HEK293 (cell line): ENCODE data around the gene SLC27A3.

Source experiments
- CTCF ChIA-PET: fragments of 350-600 bp; formaldehyde crosslinking; extraction: SDS; loops from one replicate; lab custom pipeline; 2021; ENCODE audit warnings: antibody characterized with exemption; lab: Yijun Ruan, JAX
- POLR2A ChIA-PET: fragments of 300-600 bp; formaldehyde crosslinking; extraction: SDS; loops from one replicate; lab custom pipeline; 2020; ENCODE audit warnings: antibody characterized with exemption, inconsistent platforms; lab: Yijun Ruan, JAX
- H3K27ac ChIP-seq: fragments of 200-500 bp; sonication (Bioruptor generic); 2 replicates; pipeline ENCODE4 v1.5.1; 2014; ENCODE audit warnings: low read depth, low read length, control low read depth, inconsistent platforms; ENCODE audit errors: extremely low read depth
- H3K36me3 ChIP-seq, 2 experiments: fragments of 200-500 bp in 1 of 2; sonication (Bioruptor generic) in 1 of 2; 1 replicate in 1 of 2; 2 replicates in 1 of 2; pipeline ENCODE4 v1.5.1; 2014 to 2017; ENCODE audit warnings: inconsistent platforms in 2 of 2, low read length in 2 of 2; ENCODE audit not compliant: control insufficient read depth in 2 of 2, insufficient read depth in 1 of 2
- H3K4me1 ChIP-seq: fragments of 200-500 bp; sonication (Bioruptor generic); 2 replicates; pipeline ENCODE4 v1.5.1; 2014; ENCODE audit warnings: mild to moderate bottlenecking, low read length, inconsistent platforms; ENCODE audit not compliant: control insufficient read depth, insufficient read depth
- H3K4me3 ChIP-seq: 2 replicates; pipeline ENCODE4 v1.5.1; 2011; ENCODE audit warnings: low read depth, mild to moderate bottlenecking, control low read depth, low read length, moderate library complexity
- H3K9me3 ChIP-seq: fragments of 200-500 bp; sonication (Bioruptor generic); 2 replicates; pipeline ENCODE4 v1.5.1; 2014; ENCODE audit warnings: low read depth, low read length, inconsistent platforms; ENCODE audit not compliant: control insufficient read depth, insufficient read depth
- GFI1B ChIP-seq: fragments of 450-650 bp; formaldehyde crosslinking; IDR thresholded peaks from 2 replicates; pipeline ENCODE4 v1.5.1; 2016; ENCODE audit warnings: missing biosample characterization, missing genetic modification characterization
- GLIS1 ChIP-seq: fragments of 450-650 bp; formaldehyde crosslinking; IDR thresholded peaks from 2 replicates; pipeline ENCODE4 v1.5.1; 2016; ENCODE audit warnings: missing biosample characterization, missing genetic modification characterization
- OSR2 ChIP-seq: fragments of 450-650 bp; formaldehyde crosslinking; IDR thresholded peaks from 2 replicates; pipeline ENCODE4 v1.5.1; 2016; ENCODE audit warnings: missing biosample characterization, missing genetic modification characterization
- SP7 ChIP-seq: fragments of 450-650 bp; formaldehyde crosslinking; IDR thresholded peaks from 2 replicates; pipeline ENCODE4 v1.5.1; 2016; ENCODE audit warnings: missing biosample characterization, missing genetic modification characterization
- YY2 ChIP-seq: fragments of 450-650 bp; formaldehyde crosslinking; IDR thresholded peaks from 2 replicates; pipeline ENCODE4 v1.5.1; 2016; ENCODE audit warnings: missing biosample characterization, missing genetic modification characterization
- ZBTB17 ChIP-seq: fragments of 450-650 bp; formaldehyde crosslinking; IDR thresholded peaks from 2 replicates; pipeline ENCODE4 v1.5.1; 2016; ENCODE audit warnings: missing biosample characterization, missing genetic modification characterization
- ZFHX2 ChIP-seq: fragments of 450-650 bp; formaldehyde crosslinking; conservative IDR thresholded peaks from 2 replicates; pipeline ENCODE4 v1.5.1; 2016; ENCODE audit warnings: missing biosample characterization, missing genetic modification characterization
- ZFP69B ChIP-seq: fragments of 450-650 bp; formaldehyde crosslinking; IDR thresholded peaks from 2 replicates; pipeline ENCODE4 v1.5.1; 2016; ENCODE audit warnings: missing biosample characterization, missing genetic modification characterization
- ZNF121 ChIP-seq: fragments of 450-650 bp; formaldehyde crosslinking; IDR thresholded peaks from 2 replicates; pipeline ENCODE4 v1.5.1; 2016; ENCODE audit warnings: missing biosample characterization, missing genetic modification characterization
- ZNF155 ChIP-seq: fragments of 450-650 bp; formaldehyde crosslinking; IDR thresholded peaks from 2 replicates; pipeline ENCODE4 v1.5.1; 2016; ENCODE audit warnings: missing biosample characterization, missing genetic modification characterization
- ZNF19 ChIP-seq: fragments of 450-650 bp; formaldehyde crosslinking; IDR thresholded peaks from 2 replicates; pipeline ENCODE4; 2016; ENCODE audit warnings: missing biosample characterization, missing genetic modification characterization, low read depth
- ZNF24 ChIP-seq: fragments of 450-650 bp; formaldehyde crosslinking; IDR thresholded peaks from 2 replicates; pipeline ENCODE4 v1.5.1; 2016; ENCODE audit warnings: missing biosample characterization, missing genetic modification characterization
- ZNF292 ChIP-seq: fragments of 450-650 bp; formaldehyde crosslinking; IDR thresholded peaks from 2 replicates; pipeline ENCODE4 v1.5.1; 2016; ENCODE audit warnings: low read depth, missing biosample characterization, missing genetic modification characterization, borderline replicate concordance
- ZNF404 ChIP-seq: fragments of 450-650 bp; formaldehyde crosslinking; IDR thresholded peaks from 2 replicates; pipeline ENCODE4 v1.5.1; 2017; ENCODE audit warnings: missing biosample characterization, missing genetic modification characterization
- ZNF544 ChIP-seq: fragments of 450-650 bp; formaldehyde crosslinking; IDR thresholded peaks from 2 replicates; pipeline ENCODE4 v1.5.0; 2017; ENCODE audit warnings: missing biosample characterization, missing genetic modification characterization
- ZNF555 ChIP-seq: fragments of 450-650 bp; formaldehyde crosslinking; conservative IDR thresholded peaks from 2 replicates; pipeline ENCODE4 v1.5.1; 2017; ENCODE audit warnings: missing biosample characterization, mild to moderate bottlenecking, missing genetic modification characterization, inconsistent platforms
- ZNF664 ChIP-seq: fragments of 450-650 bp; formaldehyde crosslinking; IDR thresholded peaks from 2 replicates; pipeline ENCODE4 v1.5.1; 2016; ENCODE audit warnings: missing biosample characterization, missing genetic modification characterization
- ZNF768 ChIP-seq: fragments of 450-650 bp; formaldehyde crosslinking; IDR thresholded peaks from 2 replicates; pipeline ENCODE4 v1.5.1; 2018; ENCODE audit warnings: missing biosample characterization, mild to moderate bottlenecking, missing genetic modification characterization
- ZNF791 ChIP-seq: fragments of 450-650 bp; formaldehyde crosslinking; IDR thresholded peaks from 2 replicates; pipeline ENCODE4 v1.5.1; 2016; ENCODE audit warnings: missing biosample characterization, missing genetic modification characterization
- ZNF843 ChIP-seq: fragments of 450-650 bp; formaldehyde crosslinking; IDR thresholded peaks from 2 replicates; pipeline ENCODE4 v1.5.1; 2016; ENCODE audit warnings: missing biosample characterization, missing genetic modification characterization
- ZSCAN16 ChIP-seq: fragments of 450-650 bp; formaldehyde crosslinking; IDR thresholded peaks from 2 replicates; pipeline ENCODE4 v1.5.1; 2016; ENCODE audit warnings: missing biosample characterization, missing genetic modification characterization
- TF ChIP-seq, protein P1 (sequence below): fragments of 450-650 bp; formaldehyde crosslinking; IDR thresholded peaks from 2 replicates; pipeline ENCODE4 v1.5.1; 2017; ENCODE audit warnings: missing biosample characterization, mild to moderate bottlenecking, missing genetic modification characterization, moderate library complexity
- TF ChIP-seq, protein P2 (sequence below): fragments of 450-650 bp; formaldehyde crosslinking; IDR thresholded peaks from 2 replicates; pipeline ENCODE4 v1.5.1; 2016; ENCODE audit warnings: missing biosample characterization, missing genetic modification characterization
- TF ChIP-seq, protein P3 (sequence below): fragments of 450-650 bp; formaldehyde crosslinking; IDR thresholded peaks from 2 replicates; pipeline ENCODE4; 2016; ENCODE audit warnings: missing biosample characterization, missing genetic modification characterization
- TF ChIP-seq, protein P4 (sequence below): fragments of 450-650 bp; formaldehyde crosslinking; IDR thresholded peaks from 2 replicates; pipeline ENCODE4 v1.5.1; 2016; ENCODE audit warnings: missing biosample characterization, missing genetic modification characterization

Gene SLC27A3

DNA sequence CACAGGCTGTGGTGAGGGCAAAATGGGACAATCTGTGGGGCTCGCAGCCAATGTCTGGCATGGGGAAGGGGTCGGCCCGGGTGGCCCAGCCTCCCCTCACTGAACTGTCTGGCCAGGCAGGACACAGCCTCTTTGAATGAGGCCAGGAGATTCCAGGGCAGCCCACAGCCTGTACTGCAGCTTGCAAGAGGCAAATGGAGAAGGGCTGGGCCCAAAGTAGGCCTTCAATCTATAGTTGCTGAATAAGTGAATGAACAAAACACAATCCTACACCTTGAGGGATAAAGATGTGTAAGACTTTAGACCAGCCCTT, 23.2 kb downstream of the SLC27A3 start:
- Histone ChIP-seq H3K4me3 (no peak overlapping the region), H3K4me1 (no peaks in the 10 kb centered on the region), H3K27ac (no peak overlapping the region), H3K9me3 (no peaks in the 10 kb centered on the region), H3K36me3 (peaks cover 0 to 14% of the 10 kb centered on the region in 2 experiments; a peak in 1 of 3 replicates)
- CTCF ChIA-PET, result interaction anchor here (0.6 to 4.4 kb wide), 18 partner anchors 11 to 187 kb away, joined by 3 to 46 read pairs (median 4); partner anchors contain the start of genes CREB3L4, DENND4B, GATAD2B and JTB
- POLR2A ChIA-PET, result interaction anchor here (1.6 to 1.9 kb wide), 3 partner anchors 169 to 192 kb away, joined by 5 to 8 read pairs (median 8); partner anchors contain the start of genes CREB3L4, JTB and RPS27
- TF ChIP-seq ZNF555 (no peak), ZNF155 (tag by site-specific recombination) (no peak), ZNF791 (no peak), ZSCAN16 (tag by site-specific recombination) (no peak), ZNF404 (tag by site-specific recombination) (no peak), ZNF664 (tag by site-specific recombination) (no peak), ZFP69B (tag by site-specific recombination) (no peak), SP7 (no peak), ZNF121 (tag by site-specific recombination) (no peak), YY2 (tag by site-specific recombination) (no peak), ZBTB17 (no peak), ZNF768 (no peak), ZNF544 (tag by site-specific recombination) (no peak), ZNF292 (tag by site-specific recombination) (no peak)
- TF ChIP-seq, protein P1, sequence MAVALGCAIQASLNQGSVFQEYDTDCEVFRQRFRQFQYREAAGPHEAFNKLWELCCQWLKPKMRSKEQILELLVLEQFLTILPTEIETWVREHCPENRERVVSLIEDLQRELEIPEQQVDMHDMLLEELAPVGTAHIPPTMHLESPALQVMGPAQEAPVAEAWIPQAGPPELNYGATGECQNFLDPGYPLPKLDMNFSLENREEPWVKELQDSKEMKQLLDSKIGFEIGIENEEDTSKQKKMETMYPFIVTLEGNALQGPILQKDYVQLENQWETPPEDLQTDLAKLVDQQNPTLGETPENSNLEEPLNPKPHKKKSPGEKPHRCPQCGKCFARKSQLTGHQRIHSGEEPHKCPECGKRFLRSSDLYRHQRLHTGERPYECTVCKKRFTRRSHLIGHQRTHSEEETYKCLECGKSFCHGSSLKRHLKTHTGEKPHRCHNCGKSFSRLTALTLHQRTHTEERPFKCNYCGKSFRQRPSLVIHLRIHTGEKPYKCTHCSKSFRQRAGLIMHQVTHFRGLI, result no peak
- TF ChIP-seq, protein P2, sequence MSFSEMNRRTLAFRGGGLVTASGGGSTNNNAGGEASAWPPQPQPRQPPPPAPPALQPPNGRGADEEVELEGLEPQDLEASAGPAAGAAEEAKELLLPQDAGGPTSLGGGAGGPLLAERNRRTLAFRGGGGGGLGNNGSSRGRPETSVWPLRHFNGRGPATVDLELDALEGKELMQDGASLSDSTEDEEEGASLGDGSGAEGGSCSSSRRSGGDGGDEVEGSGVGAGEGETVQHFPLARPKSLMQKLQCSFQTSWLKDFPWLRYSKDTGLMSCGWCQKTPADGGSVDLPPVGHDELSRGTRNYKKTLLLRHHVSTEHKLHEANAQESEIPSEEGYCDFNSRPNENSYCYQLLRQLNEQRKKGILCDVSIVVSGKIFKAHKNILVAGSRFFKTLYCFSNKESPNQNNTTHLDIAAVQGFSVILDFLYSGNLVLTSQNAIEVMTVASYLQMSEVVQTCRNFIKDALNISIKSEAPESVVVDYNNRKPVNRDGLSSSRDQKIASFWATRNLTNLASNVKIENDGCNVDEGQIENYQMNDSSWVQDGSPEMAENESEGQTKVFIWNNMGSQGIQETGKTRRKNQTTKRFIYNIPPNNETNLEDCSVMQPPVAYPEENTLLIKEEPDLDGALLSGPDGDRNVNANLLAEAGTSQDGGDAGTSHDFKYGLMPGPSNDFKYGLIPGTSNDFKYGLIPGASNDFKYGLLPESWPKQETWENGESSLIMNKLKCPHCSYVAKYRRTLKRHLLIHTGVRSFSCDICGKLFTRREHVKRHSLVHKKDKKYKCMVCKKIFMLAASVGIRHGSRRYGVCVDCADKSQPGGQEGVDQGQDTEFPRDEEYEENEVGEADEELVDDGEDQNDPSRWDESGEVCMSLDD (tag by site-specific recombination), result no peak
- TF ChIP-seq, protein P3, sequence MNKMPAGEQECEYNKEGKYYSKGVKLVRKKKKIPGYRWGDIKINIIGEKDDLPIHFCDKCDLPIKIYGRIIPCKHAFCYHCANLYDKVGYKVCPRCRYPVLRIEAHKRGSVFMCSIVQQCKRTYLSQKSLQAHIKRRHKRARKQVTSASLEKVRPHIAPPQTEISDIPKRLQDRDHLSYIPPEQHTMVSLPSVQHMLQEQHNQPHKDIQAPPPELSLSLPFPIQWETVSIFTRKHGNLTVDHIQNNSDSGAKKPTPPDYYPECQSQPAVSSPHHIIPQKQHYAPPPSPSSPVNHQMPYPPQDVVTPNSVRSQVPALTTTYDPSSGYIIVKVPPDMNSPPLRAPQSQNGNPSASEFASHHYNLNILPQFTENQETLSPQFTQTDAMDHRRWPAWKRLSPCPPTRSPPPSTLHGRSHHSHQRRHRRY (tag by site-specific recombination), result no peak
- TF ChIP-seq, protein P4, sequence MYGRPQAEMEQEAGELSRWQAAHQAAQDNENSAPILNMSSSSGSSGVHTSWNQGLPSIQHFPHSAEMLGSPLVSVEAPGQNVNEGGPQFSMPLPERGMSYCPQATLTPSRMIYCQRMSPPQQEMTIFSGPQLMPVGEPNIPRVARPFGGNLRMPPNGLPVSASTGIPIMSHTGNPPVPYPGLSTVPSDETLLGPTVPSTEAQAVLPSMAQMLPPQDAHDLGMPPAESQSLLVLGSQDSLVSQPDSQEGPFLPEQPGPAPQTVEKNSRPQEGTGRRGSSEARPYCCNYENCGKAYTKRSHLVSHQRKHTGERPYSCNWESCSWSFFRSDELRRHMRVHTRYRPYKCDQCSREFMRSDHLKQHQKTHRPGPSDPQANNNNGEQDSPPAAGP, result no peak

DNA sequence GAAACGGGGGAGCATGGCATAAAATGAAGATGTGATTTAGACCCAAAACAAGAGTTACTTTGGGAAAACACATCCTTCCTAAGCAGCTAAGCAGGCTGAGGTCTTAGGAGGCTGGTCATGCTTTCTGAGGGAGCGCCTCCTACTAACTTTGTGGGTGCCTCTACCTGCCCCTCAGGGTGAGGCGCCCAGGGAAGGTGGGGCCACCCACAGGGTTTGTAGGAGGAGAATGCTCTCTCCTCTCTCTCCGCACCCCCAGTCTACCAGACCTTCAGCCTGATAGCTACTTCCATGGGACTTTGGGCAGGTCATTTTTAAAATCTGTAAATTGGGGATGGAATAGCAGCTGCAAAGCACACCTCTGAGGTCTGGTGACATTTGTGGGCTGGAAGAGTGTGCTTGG, 23.8 kb downstream of the SLC27A3 start:
- Histone ChIP-seq H3K36me3 (peaks cover 0 to 18% of the 10 kb centered on the region in 2 experiments; a peak in 1 of 3 replicates), H3K27ac (no peak overlapping the region), H3K4me3 (no peak overlapping the region), H3K9me3 (no peaks in the 10 kb centered on the region), H3K4me1 (no peaks in the 10 kb centered on the region)
- TF ChIP-seq OSR2 (tag by site-specific recombination), result no peak
- TF ChIP-seq GFI1B (tag by site-specific recombination), result no peak
- TF ChIP-seq GLIS1 (tag by site-specific recombination), result no peak
- no peak for TF ChIP-seq ZNF19 (tag by site-specific recombination)
- TF ChIP-seq ZNF24, result no peak
- TF ChIP-seq ZFHX2, result peak; percentile 12; the same call in 1 of the 2 replicates
- no peak for TF ChIP-seq ZNF843 (tag by site-specific recombination)
- ChIA-PET CTCF (interaction anchor here (0.6 to 4.4 kb wide), 6 partner anchors 16 to 341 kb away, joined by 3 to 46 read pairs (median 4); partner anchors contain the start of gene RAB13), POLR2A (interaction anchor here (1.6 to 1.7 kb wide), 3 partner anchors 168 to 191 kb away, joined by 4 to 8 read pairs (median 5); partner anchors contain the start of genes CREB3L4, RAB13 and RPS27)
